NK-92 (cell line): Measurements from ENCODE around the gene ISOC2.
"Not testable (repeated sequence)": the region's sequence is repeated elsewhere in the genome, so short reads cannot be mapped to it uniquely, and the experiment has no call there.

ENCODE experiments used
- DNase-seq: peaks from one replicate; lab custom pipeline; 2025; ENCODE audit not compliant: unreplicated experiment; lab: John Stamatoyannopoulos, UW

ISOC2 gene

GRCh38 chr19:55460670-55461258 is 678 bp downstream of the ISOC2 start:
- DNase-seq, result no peak

- no peak for DNase-seq
Measured at GRCh38 chr19:55459950-55460657, 1.3 kb downstream of the ISOC2 start.

- DNase-seq, result no peak
Measured at GRCh38 chr19:55459551-55459949, 1.9 kb downstream of the ISOC2 start.

GRCh38 chr19:55457683-55458457 is 3.6 kb downstream of the ISOC2 start:
- DNase-seq, result no peak

- DNase-seq, result no peak
Measured at GRCh38 chr19:55456347-55456746, 5.1 kb downstream of the ISOC2 start.

GRCh38 chr19:55455576-55456235 is 5.7 kb downstream of the ISOC2 start:
- DNase-seq, result no peak

- no peak for DNase-seq
Measured at GRCh38 chr19:55454787-55455243, 6.6 kb downstream of the ISOC2 start.

GRCh38 chr19:55453511-55454260 is 7.8 kb downstream of the ISOC2 start:
- DNase-seq, result no peak

- no peak for DNase-seq
Measured at GRCh38 chr19:55452749-55453346, 8.6 kb downstream of the ISOC2 start.

GRCh38 chr19:55451965-55452748 is 9.3 kb downstream of the ISOC2 start:
- no peak for DNase-seq

- DNase-seq, result no peak
Measured at GRCh38 chr19:55451163-55451964, 10.1 kb downstream of the ISOC2 start.

- DNase-seq, result no peak
Measured at GRCh38 chr19:55449469-55449868, 12.0 kb downstream of the ISOC2 start.

GRCh38 chr19:55448175-55448490 is 13.3 kb downstream of the ISOC2 start:
- not testable (repeated sequence) for DNase-seq

GRCh38 chr19:55447421-55448174 is 13.8 kb downstream of the ISOC2 start:
- no peak for DNase-seq

- DNase-seq, result no peak
Measured at GRCh38 chr19:55446060-55446459, 15.4 kb downstream of the ISOC2 start.

GRCh38 chr19:55444646-55445045 is 16.8 kb downstream of the ISOC2 start:
- no peak for DNase-seq

GRCh38 chr19:55443824-55444480 is 17.5 kb downstream of the ISOC2 start:
- no peak for DNase-seq
